NCI-H2196 (cell line): ENCODE results near the gene COG4.

Source experiments
- DNase-seq: peaks from one replicate; lab custom pipeline; 2025; ENCODE audit not compliant: unreplicated experiment; lab: John Stamatoyannopoulos, UW

COG4 gene

GRCh38 chr16:70434484-70435260 lies 88.7 kb downstream of the COG4 start:
- DNase-seq: no peak

- DNase-seq: no peak
Observed at GRCh38 chr16:70433458-70434103, 89.8 kb downstream of the COG4 start.

GRCh38 chr16:70432723-70433457 lies 90.5 kb downstream of the COG4 start:
- DNase-seq: no peak

GRCh38 chr16:70432356-70432722 lies 91.0 kb downstream of the COG4 start:
- no peak for DNase-seq

- no peak for DNase-seq
Observed at GRCh38 chr16:70430667-70431536, 92.5 kb downstream of the COG4 start.
